Kidney (tissue), 14 donors: ENCODE results near the gene PPFIA1. TPM values are rescaled to one million over a fixed set of nuclear protein-coding genes. Genes with fewer than 3 reads are reported as not detected.

Source experiments
- DNase-seq, 5 donors: peaks; one replicate each; pipeline ENCODE4 v3.0.0-alpha.2; 2013 to 2020
- FAIRE-seq: peaks from 2 replicates; lab custom pipeline; 2012; peaks lifted over from hg19 to GRCh38; lab: Jason Lieb, UNC
- H3K27ac ChIP-seq, 2 donors: one replicate each; pipeline ENCODE4 v1.7.0; 2013; ENCODE audit warnings: low read depth in 2 of 2, low read length in 2 of 2, inconsistent platforms in 1 of 2
- H3K27me3 ChIP-seq: one replicate; pipeline ENCODE4 v1.7.1; 2013; ENCODE audit warnings: low read length, inconsistent platforms; ENCODE audit not compliant: control insufficient read depth, insufficient read depth
- H3K36me3 ChIP-seq, 3 donors: one replicate each; pipeline versions ENCODE4 v1.7.0 to v1.7.1; 2013; ENCODE audit warnings: low read length in 3 of 3, control low read depth in 1 of 3, inconsistent platforms in 1 of 3; ENCODE audit not compliant: insufficient read depth in 3 of 3, control insufficient read depth in 2 of 3
- H3K4me1 ChIP-seq, 3 donors: one replicate each; pipeline versions ENCODE4 v1.7.0 to v1.7.1; 2013; ENCODE audit warnings: low read length in 3 of 3, inconsistent platforms in 1 of 3, low read depth in 1 of 3; ENCODE audit not compliant: control insufficient read depth in 2 of 3, insufficient read depth in 2 of 3
- H3K4me3 ChIP-seq, 3 donors: one replicate each; pipeline versions ENCODE4 v1.7.0 to v1.8.1; 2013; ENCODE audit warnings: low read length in 3 of 3, control low read depth in 1 of 3, inconsistent platforms in 1 of 3
- H3K9ac ChIP-seq, 3 donors: one replicate each; pipeline versions ENCODE4 v1.7.0 to v1.7.1; 2013; ENCODE audit warnings: low read length in 3 of 3, control low read depth in 1 of 3, inconsistent platforms in 1 of 3
- H3K9me3 ChIP-seq, 3 donors: one replicate each; pipeline versions ENCODE4 v1.7.0 to v1.7.1; 2013; ENCODE audit warnings: low read length in 3 of 3, control low read depth in 1 of 3, inconsistent platforms in 1 of 3; ENCODE audit not compliant: control insufficient read depth in 2 of 3, insufficient read depth in 1 of 3
- intact Hi-C: fragments of 100-400 bp; cut with DNase I; formaldehyde crosslinking; loops from one replicate; pipeline ENCODE4 v1.11.1; 2022
- polyA plus RNA-seq: library from polyadenylated mRNA; stranded (reverse); fragments of 350-450 nt; fragmentation: Illumina TruSeq; extraction: RNeasy Lipid Tissue Mini Kit (QIAGEN cat#74804); gene quantifications from one replicate; pipeline ENCODE4 v1.2.3, GENCODE V29; 2014; ENCODE audit warnings: low read depth, low replicate concordance; ENCODE audit not compliant: insufficient read depth
- total RNA-seq: library from RNA; stranded (reverse); fragmentation: NEBNext Ultra II Directional; extraction: Animal tissue kit (Norgen Biotek cat#: 25700); gene quantifications from one replicate; pipeline ENCODE4 v1.2.1, GENCODE V29; 2021
- TF ChIP-seq, protein P1 (sequence below): IDR thresholded peaks from 3 replicates; pipeline ENCODE4 v1.5.1; 2012; ENCODE audit warnings: mild to moderate bottlenecking, moderate library complexity, borderline replicate concordance; ENCODE audit not compliant: insufficient read depth; ENCODE audit errors: extremely low read depth
- donor health status: control.
- donor health status: control.
- donor health status: control.
- donor health status: control.
- donor health status: control.
- donor health status: DM: yes; HTN: yes; CAD: no.
- donor health status: Normal renal cell carcinoma (clear cell type).

PPFIA1 gene
- total and polyA plus RNA-seq, 2 donors from 2014 or later, result 19.1 to 53.0 TPM

DNA sequence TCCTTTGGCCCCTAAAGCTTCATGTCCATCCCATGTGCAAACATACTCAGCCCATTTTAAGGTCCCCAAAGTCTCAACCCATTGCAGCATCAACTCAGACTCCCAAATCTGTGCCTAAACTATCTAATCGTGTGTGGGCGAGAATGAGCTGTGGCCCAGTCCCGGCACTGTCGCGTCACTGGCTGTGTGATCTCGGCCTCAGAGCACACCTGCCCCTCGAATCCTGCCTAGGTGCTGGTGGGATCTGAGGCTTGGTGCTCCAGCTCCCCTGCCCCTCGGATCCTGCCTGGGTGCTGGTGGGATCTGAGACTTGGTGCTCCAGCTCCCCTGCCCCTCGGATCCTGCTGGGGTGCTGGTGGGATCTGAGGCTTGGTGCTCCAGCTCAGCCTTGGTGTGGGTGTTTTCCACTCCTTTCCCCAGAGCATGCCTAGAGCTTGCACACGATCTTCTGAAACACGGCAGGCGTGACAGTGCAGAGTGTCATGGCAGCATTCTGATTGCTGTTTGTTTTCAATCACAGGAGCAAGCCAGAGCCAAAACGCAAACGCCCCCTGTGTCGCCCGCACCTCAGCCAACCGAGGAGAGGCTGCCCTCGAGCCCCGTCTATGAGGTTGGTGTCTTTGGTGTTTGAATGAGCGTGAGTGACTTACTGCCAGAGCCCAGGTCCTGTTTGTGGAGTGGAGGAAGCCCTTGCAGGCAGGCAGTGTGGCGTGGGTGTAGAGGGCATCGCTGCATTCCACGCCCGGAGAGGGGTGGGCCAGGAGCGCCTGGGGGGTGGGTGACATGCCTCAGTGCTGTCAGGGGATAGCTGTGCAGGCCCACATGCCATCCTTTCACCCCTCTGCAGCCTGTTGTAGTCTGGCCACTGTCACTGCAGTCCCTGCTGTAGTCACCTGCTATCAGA, 160.4 kb downstream of the PPFIA1 start:
- peaks cover 0 to 60% (median 34%) of the 10 kb centered on the region in 3 donors for H3K36me3 ChIP-seq
- TF ChIP-seq, protein P1, sequence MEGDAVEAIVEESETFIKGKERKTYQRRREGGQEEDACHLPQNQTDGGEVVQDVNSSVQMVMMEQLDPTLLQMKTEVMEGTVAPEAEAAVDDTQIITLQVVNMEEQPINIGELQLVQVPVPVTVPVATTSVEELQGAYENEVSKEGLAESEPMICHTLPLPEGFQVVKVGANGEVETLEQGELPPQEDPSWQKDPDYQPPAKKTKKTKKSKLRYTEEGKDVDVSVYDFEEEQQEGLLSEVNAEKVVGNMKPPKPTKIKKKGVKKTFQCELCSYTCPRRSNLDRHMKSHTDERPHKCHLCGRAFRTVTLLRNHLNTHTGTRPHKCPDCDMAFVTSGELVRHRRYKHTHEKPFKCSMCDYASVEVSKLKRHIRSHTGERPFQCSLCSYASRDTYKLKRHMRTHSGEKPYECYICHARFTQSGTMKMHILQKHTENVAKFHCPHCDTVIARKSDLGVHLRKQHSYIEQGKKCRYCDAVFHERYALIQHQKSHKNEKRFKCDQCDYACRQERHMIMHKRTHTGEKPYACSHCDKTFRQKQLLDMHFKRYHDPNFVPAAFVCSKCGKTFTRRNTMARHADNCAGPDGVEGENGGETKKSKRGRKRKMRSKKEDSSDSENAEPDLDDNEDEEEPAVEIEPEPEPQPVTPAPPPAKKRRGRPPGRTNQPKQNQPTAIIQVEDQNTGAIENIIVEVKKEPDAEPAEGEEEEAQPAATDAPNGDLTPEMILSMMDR, result no peak
- H3K27ac ChIP-seq, result no peak overlapping the region
- no peak overlapping the region for H3K4me3 ChIP-seq
- no peaks in the 10 kb centered on the region for H3K4me1 ChIP-seq
- H3K27me3 ChIP-seq, result no peaks in the 10 kb centered on the region
- FAIRE-seq (no peak), DNase-seq (peak in 1 of 5 donors; percentile 58)
- intact Hi-C loops, result no loop called here
- no peaks in the 10 kb centered on the region for H3K9me3 ChIP-seq
- H3K9ac ChIP-seq, result no peak overlapping the region

DNA sequence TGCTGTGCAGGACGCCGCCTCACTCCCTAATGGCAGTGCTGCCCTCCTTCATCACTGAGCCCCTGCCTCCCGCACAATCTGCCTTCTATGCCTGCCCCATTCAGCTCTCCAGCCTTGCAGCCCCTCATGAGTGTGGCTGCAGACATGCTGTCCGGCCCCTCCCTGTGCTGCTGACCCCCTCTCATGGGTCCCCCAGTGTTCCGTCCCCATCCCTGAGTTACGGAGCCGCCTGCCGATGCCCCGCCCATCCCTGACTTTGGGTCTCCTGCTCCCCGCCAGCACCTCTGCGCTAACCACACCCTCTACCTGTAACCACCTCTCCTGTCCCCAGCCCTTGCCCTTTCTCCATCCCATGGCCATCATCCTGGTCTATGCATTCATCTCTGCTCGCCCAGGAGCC, 161.1 kb downstream of the PPFIA1 start:
- FAIRE-seq (no peak), DNase-seq (no peak)
- TF ChIP-seq, protein P1, result no peak

DNA sequence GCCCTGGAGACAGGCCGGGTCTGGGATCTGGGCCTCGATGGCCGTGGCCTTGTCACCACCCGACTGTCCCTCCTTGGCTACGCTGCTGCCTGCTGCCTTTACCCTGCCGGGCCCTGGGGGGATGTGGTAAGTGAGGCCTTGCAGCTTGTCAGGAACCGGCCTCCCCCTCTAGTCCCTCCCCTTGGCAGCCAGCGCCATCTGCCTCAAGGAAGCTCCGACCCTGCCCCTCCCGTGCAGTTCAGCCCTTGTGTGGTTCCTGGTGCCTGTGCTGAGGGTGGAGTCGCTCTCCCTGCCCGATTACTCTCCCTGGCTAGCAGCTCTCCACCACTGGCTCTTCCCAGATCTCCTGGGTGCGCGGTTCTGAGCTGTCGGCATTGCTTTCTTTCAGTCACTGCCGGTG, 161.6 kb downstream of the PPFIA1 start:
- H3K27me3 ChIP-seq, result no peaks in the 10 kb centered on the region
- H3K27ac ChIP-seq, result no peak overlapping the region
- TF ChIP-seq, protein P1, result no peak
- no peaks in the 10 kb centered on the region for H3K4me1 ChIP-seq
- no peak overlapping the region for H3K9ac ChIP-seq
- DNase-seq (no peak), FAIRE-seq (no peak)
- H3K9me3 ChIP-seq, result no peaks in the 10 kb centered on the region
- H3K36me3 ChIP-seq, result peaks cover 0 to 66% (median 38%) of the 10 kb centered on the region in 3 donors
- intact Hi-C loops, result no loop called here
- H3K4me3 ChIP-seq, result no peak overlapping the region

More for the DNA sequence above, 161.1 kb downstream of the PPFIA1 start:
- no peaks in the 10 kb centered on the region for H3K9me3 ChIP-seq
- H3K9ac ChIP-seq, result no peak overlapping the region
- no peaks in the 10 kb centered on the region for H3K27me3 ChIP-seq
- H3K4me1 ChIP-seq, result no peaks in the 10 kb centered on the region
- peaks cover 0 to 65% (median 38%) of the 10 kb centered on the region in 3 donors for H3K36me3 ChIP-seq
- H3K27ac ChIP-seq, result no peak overlapping the region
- no peak overlapping the region for H3K4me3 ChIP-seq
- intact Hi-C loops, result no loop called here
